IMR-90 (cell line): ENCODE data around the gene C2orf49.

Experiments
- MXI1 ChIP-seq: IDR thresholded peaks from 2 replicates; pipeline ENCODE4 v1.6.1; 2012; ENCODE audit warnings: low read depth, mild to moderate bottlenecking, low read length, moderate library complexity, borderline replicate concordance
- POLR2A ChIP-seq: IDR thresholded peaks from 2 replicates; pipeline ENCODE4 v1.6.1; 2012; ENCODE audit warnings: mild to moderate bottlenecking, low read depth, low read length
- RFX5 ChIP-seq: IDR thresholded peaks from 2 replicates; pipeline ENCODE4 v1.8.0; 2012; ENCODE audit warnings: low read depth, mild to moderate bottlenecking, low read length, moderate library complexity
- TF ChIP-seq, protein P1 (sequence below): conservative IDR thresholded peaks from 2 replicates; pipeline ENCODE4 v1.5.1; 2012; ENCODE audit warnings: mild to moderate bottlenecking, low read depth, low read length, improper control_type of control experiment

DNA sequence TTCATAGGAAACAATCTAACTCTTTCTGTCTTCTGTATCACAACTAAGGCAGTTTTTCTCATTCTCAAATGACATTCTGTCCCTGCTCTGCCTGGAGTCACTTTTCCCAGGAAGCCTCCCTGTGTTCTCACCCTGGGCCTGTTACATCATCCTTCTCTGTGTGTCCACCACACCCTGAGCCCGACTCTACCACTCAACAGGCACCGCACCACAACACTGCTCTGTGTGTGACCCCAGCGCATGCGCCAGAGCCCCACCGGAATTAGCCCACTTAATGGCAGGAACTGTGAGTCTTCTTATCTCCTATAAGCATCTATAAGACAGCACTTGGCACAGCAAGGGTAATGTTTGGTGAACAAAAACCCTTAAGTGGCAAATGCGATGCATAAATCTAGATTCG lies 40.1 kb upstream of the C2orf49 start:
- TF ChIP-seq POLR2A (no peak), MXI1 (no peak), RFX5 (no peak)
- TF ChIP-seq, protein P1, sequence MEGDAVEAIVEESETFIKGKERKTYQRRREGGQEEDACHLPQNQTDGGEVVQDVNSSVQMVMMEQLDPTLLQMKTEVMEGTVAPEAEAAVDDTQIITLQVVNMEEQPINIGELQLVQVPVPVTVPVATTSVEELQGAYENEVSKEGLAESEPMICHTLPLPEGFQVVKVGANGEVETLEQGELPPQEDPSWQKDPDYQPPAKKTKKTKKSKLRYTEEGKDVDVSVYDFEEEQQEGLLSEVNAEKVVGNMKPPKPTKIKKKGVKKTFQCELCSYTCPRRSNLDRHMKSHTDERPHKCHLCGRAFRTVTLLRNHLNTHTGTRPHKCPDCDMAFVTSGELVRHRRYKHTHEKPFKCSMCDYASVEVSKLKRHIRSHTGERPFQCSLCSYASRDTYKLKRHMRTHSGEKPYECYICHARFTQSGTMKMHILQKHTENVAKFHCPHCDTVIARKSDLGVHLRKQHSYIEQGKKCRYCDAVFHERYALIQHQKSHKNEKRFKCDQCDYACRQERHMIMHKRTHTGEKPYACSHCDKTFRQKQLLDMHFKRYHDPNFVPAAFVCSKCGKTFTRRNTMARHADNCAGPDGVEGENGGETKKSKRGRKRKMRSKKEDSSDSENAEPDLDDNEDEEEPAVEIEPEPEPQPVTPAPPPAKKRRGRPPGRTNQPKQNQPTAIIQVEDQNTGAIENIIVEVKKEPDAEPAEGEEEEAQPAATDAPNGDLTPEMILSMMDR: no peak
